Measurements from ENCODE around the gene PSMB11. TPM values are rescaled to one million over a fixed set of nuclear protein-coding genes. Genes with fewer than 3 reads are reported as not detected.

PSMB11 gene
- total and polyA plus RNA-seq, 7 donors: 0.03 to 0.51 TPM; not detected in 5

DNA sequence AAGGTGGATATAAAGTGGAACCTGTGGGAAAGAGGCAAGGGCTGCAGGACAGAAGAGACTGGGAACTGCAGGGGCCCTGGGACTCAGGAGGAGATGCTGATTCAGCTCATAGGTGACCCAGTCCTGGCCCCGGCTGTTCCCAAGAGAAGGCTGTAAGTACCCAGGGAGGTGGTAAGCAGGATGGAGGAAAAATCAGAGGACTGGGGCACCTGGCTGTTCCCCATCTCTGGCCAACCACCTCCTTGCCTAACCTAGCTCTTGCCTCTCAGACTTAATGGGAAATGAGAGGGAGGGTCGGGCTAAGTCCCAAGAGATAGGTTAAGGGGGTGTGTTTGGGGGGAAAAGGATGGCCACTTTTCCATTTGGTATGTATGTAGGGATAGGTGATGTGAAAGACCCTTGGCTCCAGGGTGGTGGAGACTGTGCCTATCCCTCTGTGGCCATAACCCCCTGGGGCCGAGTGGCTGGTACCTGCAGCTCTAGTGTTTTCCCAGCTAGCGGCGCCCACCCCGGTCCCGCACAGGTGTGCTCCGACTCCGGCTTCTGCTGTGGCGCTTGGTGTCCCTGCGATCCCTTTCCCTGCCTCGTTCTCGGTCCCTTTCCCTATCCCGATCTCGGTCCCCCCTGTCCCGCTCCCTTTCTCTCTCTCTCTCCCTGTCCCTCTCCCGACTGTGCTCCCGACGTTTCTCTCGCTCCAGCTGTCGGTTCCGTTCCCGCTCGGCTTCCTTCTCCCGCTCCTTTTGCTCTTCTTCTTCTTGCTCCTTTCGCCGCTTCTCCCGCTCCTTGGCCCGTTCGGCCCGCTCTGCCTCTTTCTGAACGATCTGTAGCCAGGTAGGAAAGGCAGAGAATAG lies 16.9 kb downstream of the PSMB11 start:
- DNase-seq (peak in 1 of 2 donors; percentile 48), ATAC-seq (no peak)
- TF ChIP-seq, protein P1, sequence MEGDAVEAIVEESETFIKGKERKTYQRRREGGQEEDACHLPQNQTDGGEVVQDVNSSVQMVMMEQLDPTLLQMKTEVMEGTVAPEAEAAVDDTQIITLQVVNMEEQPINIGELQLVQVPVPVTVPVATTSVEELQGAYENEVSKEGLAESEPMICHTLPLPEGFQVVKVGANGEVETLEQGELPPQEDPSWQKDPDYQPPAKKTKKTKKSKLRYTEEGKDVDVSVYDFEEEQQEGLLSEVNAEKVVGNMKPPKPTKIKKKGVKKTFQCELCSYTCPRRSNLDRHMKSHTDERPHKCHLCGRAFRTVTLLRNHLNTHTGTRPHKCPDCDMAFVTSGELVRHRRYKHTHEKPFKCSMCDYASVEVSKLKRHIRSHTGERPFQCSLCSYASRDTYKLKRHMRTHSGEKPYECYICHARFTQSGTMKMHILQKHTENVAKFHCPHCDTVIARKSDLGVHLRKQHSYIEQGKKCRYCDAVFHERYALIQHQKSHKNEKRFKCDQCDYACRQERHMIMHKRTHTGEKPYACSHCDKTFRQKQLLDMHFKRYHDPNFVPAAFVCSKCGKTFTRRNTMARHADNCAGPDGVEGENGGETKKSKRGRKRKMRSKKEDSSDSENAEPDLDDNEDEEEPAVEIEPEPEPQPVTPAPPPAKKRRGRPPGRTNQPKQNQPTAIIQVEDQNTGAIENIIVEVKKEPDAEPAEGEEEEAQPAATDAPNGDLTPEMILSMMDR (IDR thresholded peaks at IDR 0.05): no peak
- WGBS, 3 donors: 84 to 86% (median 85%) methylated on average over 32 of the region's 32 CpGs
- intact Hi-C loops (cut with DNase I): loop anchor here (1.0 to 5.0 kb wide), 3 partner anchors 72 to 502 kb away; no protein-coding TSS in a partner anchor
- Histone ChIP-seq H3K27me3 (ENCODE audit: insufficient read depth in 3 of 3, low read length in 2 of 3) (no peaks in the 10 kb centered on the region), H3K36me3 (ENCODE audit: insufficient read depth in 1 of 2, low read depth in 1 of 2) (peaks cover 20 to 58% of the 10 kb centered on the region in 2 donors), H3K9me3 (no peaks in the 10 kb centered on the region), H3K4me1 (peaks cover 12% of the 10 kb centered on the region), H3K4me3 (no peak overlapping the region), H3K27ac (no peak overlapping the region)

DNA sequence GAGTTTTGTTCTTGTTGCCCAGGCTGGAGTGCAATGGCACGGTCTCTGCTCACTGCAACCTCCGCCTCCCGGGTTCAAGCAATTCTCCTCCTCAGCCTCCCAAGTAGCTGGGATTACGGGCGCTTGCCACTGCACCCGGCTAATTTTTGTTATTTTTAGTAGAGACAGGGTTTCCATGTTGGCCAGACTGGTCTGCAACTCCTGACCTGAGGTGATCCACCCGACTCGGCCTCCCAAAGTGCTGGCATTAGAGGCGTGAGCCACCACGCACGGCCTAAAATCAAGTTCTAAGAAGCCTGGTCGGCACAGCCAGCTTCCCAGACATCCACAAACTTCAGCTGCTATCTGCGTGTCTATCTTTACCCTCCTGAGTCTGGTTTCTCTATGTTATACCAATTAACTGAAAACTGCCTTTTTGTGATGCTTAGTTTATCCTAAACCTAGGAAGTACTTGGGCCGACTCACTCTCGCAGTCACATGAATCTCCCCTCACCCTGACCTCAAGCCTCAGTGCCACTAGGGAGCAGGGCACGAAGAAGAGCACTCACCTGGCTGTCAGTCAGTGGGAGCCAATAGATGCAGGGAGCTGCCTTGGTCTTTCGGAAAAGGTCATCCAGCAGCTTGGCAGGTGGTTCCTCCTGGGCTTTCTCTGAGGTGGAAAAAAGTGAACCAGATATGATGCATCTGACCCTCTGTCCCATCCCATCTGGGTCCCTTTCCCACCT lies 18.7 kb downstream of the PSMB11 start:
- 88 to 94% (median 93%) methylated on average over 17 of the region's 17 CpGs for WGBS, 3 donors
- intact Hi-C loops (cut with DNase I): no loop called here
- H3K9me3 ChIP-seq: no peaks in the 10 kb centered on the region
- H3K4me1 ChIP-seq: peaks cover 12% of the 10 kb centered on the region
- ATAC-seq: no peak
- no peak overlapping the region for H3K4me3 ChIP-seq
- H3K27ac ChIP-seq: no peak overlapping the region
- TF ChIP-seq, protein P1 (IDR thresholded peaks at IDR 0.05): no peak
- H3K36me3 ChIP-seq (ENCODE audit: insufficient read depth in 1 of 2, low read depth in 1 of 2): peaks cover 24 to 76% of the 10 kb centered on the region in 2 donors
- no peaks in the 10 kb centered on the region for H3K27me3 ChIP-seq (ENCODE audit: insufficient read depth in 3 of 3, low read length in 2 of 3)
- no peak for DNase-seq

DNA sequence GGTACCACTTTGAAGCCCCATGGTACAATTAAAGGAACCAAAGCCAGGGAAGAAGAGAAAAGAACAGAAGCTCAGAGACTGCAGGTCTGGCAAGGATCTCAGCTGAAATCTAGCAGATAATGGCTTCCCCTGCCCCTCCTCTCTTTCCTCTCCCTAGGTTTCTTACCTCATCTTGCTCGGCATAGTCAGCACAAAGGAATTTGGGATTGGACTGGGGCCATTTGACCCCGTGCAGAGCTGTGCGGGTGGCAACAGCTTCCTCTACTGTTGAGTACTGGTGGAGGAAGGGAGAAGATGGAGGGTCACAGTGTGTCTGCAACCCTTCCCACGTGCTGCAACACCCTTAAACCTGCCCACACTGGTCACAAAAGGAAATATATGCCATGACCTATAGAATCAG lies 20.0 kb downstream of the PSMB11 start:
- intact Hi-C loops (cut with DNase I): no loop called here
- Histone ChIP-seq H3K4me3 (no peak overlapping the region), H3K36me3 (ENCODE audit: insufficient read depth in 1 of 2, low read depth in 1 of 2) (peaks cover 28 to 89% of the 10 kb centered on the region in 2 donors), H3K27ac (peak overlapping the region; percentile 13), H3K4me1 (peaks cover 12% of the 10 kb centered on the region), H3K27me3 (ENCODE audit: insufficient read depth in 3 of 3, low read length in 2 of 3) (no peaks in the 10 kb centered on the region), H3K9me3 (no peaks in the 10 kb centered on the region)
- WGBS, 3 donors: 23 to 27% (median 26%) methylated on average over 3 to 4 of the region's 4 CpGs
- DNase-seq (peak; percentile 70 to 71), ATAC-seq (peak; percentile 60 to 63 (median 61))
- TF ChIP-seq, protein P1 (IDR thresholded peaks at IDR 0.05): no peak

DNA sequence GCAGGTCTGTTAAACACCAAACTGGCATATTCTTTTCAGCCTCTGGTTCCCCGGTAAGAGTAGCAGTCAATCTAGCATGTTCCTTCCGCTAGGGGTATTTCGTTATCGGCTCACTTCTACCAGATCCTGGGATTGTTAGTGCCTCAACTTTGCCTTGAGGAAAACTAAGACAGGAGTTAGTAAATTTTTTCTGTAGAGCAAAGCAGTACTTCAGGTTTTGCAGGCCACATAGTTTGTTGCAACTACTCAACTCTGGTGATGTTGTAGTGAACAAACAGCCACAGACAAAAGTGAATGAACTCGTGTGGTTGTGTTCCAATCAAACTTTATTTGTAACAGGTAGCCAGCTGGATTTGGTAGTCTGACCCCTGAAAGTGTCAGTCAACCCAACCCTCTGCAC lies 21.6 kb downstream of the PSMB11 start:
- 86 to 90% (median 86%) methylated on average over 5 of the region's 5 CpGs for WGBS, 3 donors
- DNase-seq (no peak), ATAC-seq (no peak)
- TF ChIP-seq, protein P1 (IDR thresholded peaks at IDR 0.05): no peak
- H3K4me3 ChIP-seq: no peak overlapping the region
- H3K9me3 ChIP-seq: no peaks in the 10 kb centered on the region
- peaks cover 16% of the 10 kb centered on the region for H3K4me1 ChIP-seq
- peaks cover 33 to 100% of the 10 kb centered on the region in 2 donors for H3K36me3 ChIP-seq (ENCODE audit: insufficient read depth in 1 of 2, low read depth in 1 of 2)
- no peak overlapping the region for H3K27ac ChIP-seq
- H3K27me3 ChIP-seq (ENCODE audit: insufficient read depth in 3 of 3, low read length in 2 of 3): no peaks in the 10 kb centered on the region
- intact Hi-C loops (cut with DNase I): no loop called here
